ENCODE results near the gene NTHL1. TPM values are rescaled to one million over a fixed set of nuclear protein-coding genes. Genes with fewer than 3 reads are reported as not detected.

NTHL1 gene
- total RNA-seq, 4 donors from 2014 or later, result 7.1 to 18.1 (median 10.9) TPM

DNA sequence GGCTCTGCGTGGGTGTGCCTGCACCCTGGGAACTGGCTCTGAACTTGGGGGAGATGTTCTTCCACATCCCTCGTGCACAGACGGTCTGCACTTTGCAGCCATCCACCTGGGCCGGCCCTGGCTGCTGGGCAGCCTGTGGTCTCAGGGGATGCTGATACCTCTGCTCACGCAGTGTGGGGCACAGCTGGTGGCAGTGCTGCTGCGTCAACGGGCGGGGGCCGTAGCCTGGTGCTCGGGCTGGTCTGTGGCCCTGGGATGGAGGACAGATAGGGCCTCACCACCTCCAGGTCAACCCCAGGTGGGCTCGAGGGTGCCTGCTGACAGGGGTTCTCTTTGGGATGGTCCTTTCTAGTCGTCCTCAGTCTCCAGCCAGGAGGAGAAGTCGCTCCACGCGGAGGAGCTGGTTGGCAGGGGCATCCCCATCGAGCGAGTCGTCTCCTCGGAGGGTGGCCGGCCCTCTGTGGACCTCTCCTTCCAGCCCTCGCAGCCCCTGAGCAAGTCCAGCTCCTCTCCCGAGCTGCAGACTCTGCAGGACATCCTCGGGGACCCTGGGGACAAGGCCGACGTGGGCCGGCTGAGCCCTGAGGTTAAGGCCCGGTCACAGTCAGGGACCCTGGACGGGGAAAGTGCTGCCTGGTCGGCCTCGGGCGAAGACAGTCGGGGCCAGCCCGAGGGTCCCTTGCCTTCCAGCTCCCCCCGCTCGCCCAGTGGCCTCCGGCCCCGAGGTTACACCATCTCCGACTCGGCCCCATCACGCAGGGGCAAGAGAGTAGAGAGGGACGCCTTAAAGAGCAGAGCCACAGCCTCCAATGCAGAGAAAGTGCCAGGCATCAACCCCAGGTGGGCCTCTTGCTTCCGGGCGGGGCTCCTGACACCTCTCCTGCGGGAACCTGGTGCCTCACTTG is 36.5 kb upstream of the NTHL1 start:
- TF ChIP-seq, protein P1, sequence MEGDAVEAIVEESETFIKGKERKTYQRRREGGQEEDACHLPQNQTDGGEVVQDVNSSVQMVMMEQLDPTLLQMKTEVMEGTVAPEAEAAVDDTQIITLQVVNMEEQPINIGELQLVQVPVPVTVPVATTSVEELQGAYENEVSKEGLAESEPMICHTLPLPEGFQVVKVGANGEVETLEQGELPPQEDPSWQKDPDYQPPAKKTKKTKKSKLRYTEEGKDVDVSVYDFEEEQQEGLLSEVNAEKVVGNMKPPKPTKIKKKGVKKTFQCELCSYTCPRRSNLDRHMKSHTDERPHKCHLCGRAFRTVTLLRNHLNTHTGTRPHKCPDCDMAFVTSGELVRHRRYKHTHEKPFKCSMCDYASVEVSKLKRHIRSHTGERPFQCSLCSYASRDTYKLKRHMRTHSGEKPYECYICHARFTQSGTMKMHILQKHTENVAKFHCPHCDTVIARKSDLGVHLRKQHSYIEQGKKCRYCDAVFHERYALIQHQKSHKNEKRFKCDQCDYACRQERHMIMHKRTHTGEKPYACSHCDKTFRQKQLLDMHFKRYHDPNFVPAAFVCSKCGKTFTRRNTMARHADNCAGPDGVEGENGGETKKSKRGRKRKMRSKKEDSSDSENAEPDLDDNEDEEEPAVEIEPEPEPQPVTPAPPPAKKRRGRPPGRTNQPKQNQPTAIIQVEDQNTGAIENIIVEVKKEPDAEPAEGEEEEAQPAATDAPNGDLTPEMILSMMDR (IDR thresholded peaks at IDR 0.05), result no peak
- no peak for ATAC-seq (ENCODE audit: low FRiP score)
- DNase-seq (ENCODE audit: low spot score), result no peak

- ATAC-seq (ENCODE audit: low FRiP score) (no peak), DNase-seq (ENCODE audit: low spot score) (no peak)
- TF ChIP-seq, protein P1 (IDR thresholded peaks at IDR 0.05), result no peak
Measured at GRCh38 chr16:2083409-2083808, 35.8 kb upstream of the NTHL1 start.

DNA sequence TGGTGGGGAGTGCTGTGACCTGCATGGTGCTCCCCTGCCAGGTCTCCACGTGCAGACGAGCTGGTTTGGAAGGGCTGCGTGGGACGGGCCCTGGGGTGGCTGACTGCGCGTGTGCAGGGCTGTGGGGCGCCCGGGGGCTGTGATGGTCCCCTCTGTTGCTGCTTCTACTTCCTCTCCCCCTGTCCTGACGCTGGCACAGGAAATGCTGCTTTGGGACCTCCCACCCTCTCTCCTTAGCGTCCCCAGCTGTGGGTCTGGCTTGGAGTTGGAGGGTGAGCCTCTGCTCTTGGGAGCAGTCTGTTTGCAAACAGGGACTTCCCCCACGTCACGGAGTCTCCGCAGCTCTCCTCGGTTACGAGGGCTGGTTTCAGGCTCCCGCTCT is 35.3 kb upstream of the NTHL1 start:
- TF ChIP-seq, protein P1 (IDR thresholded peaks at IDR 0.05), result no peak
- DNase-seq (ENCODE audit: low spot score) (no peak), ATAC-seq (ENCODE audit: low FRiP score) (no peak)

DNA sequence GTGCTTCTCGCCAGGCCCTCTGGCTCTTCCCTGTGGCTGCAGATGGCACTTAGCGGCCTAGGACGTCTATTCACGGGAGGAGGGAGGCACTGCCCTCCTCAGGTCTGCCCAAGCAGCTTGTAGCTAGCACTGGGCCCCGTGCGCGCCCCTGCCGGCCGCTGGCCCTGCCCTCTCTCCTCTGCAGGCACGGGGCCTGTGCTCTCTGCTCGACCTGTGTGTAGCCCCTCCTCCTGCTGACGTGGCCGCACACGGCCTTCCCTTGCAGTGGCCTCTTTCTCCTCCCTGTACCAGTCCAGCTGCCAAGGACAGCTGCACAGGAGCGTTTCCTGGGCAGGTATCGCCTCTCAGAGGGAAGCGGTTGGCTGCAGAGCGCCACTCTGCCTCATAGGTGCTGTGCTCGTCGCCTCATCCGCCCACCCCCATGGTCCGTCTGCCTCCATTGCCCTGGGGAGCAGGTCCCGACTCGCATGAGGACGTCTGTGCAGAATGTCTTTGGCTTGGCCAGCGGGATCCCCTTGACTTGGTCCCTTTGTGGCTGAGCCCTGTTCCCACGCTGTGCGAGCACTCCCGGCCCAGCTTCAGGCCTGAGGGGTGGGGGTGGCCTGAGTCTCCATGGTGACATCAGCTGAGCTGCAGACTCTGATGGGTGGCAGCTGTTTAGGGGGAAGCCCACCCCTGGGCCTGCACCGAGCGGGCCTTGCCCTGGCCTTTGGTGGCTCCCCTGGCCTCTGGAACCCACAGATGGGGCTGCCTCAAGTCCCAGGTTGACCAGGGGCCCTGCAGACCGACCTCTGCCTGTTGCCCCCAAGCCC is 34.7 kb upstream of the NTHL1 start:
- ATAC-seq (ENCODE audit: low FRiP score) (no peak), DNase-seq (ENCODE audit: low spot score) (no peak)
- TF ChIP-seq, protein P1 (IDR thresholded peaks at IDR 0.05), result no peak

- TF ChIP-seq, protein P1 (IDR thresholded peaks at IDR 0.05), result no peak
- DNase-seq (ENCODE audit: low spot score) (no peak), ATAC-seq (ENCODE audit: low FRiP score) (no peak)
Measured at GRCh38 chr16:2081201-2082084, 33.8 kb upstream of the NTHL1 start.

GRCh38 chr16:2079991-2080390 is 32.4 kb upstream of the NTHL1 start:
- TF ChIP-seq, protein P1 (IDR thresholded peaks at IDR 0.05), result no peak
- no peak for DNase-seq (ENCODE audit: low spot score)
- ATAC-seq (ENCODE audit: low FRiP score), result no peak

Data from omental fat pad (tissue), 4 donors.